AG10803 (cell line): ENCODE results near the gene NINJ1.
A peak's percentile ranks its signal among the peaks of the same experiment; 100 is the strongest.
"Not testable (repeated sequence)": the region's sequence is repeated elsewhere in the genome, so short reads cannot be mapped to it uniquely, and the experiment has no call there.

ENCODE experiments used
- DNase-seq: peaks from one replicate; pipeline ENCODE4 v3.0.0; 2010; ENCODE audit warnings: low read depth
- H3K4me3 ChIP-seq: 2 replicates; pipeline ENCODE4 v1.5.1; 2011; ENCODE audit warnings: mild to moderate bottlenecking, low read length, control low read depth
- CTCF ChIP-seq: conservative IDR thresholded peaks from 2 replicates; pipeline ENCODE4 v1.5.1; 2011; ENCODE audit warnings: mild to moderate bottlenecking, low read length, control low read depth, inconsistent platforms

NINJ1 gene

GRCh38 chr9:93117924-93118862, 15.9 kb downstream of the NINJ1 start:
- no peak for TF ChIP-seq CTCF
- no peak overlapping the region for H3K4me3 ChIP-seq
- DNase-seq = no peak

- DNase-seq = not testable (repeated sequence)
Measured at GRCh38 chr9:93117521-93117920, 16.5 kb downstream of the NINJ1 start.

GRCh38 chr9:93116072-93116961, 17.7 kb downstream of the NINJ1 start:
- H3K4me3 ChIP-seq = no peak overlapping the region
- DNase-seq = peak; percentile 75
- no peak for TF ChIP-seq CTCF

More at GRCh38 chr9:93117521-93117920, 16.5 kb downstream of the NINJ1 start:
- not testable (repeated sequence) for H3K4me3 ChIP-seq

GRCh38 chr9:93115486-93116071, 18.5 kb downstream of the NINJ1 start:
- no peak for DNase-seq
- no peak for TF ChIP-seq CTCF
- no peak overlapping the region for H3K4me3 ChIP-seq

GRCh38 chr9:93114984-93115335, 19.1 kb downstream of the NINJ1 start:
- TF ChIP-seq CTCF = no peak
- no peak overlapping the region for H3K4me3 ChIP-seq
- DNase-seq = no peak

- no peak overlapping the region for H3K4me3 ChIP-seq
- no peak for DNase-seq
- no peak for TF ChIP-seq CTCF
Measured at GRCh38 chr9:93114169-93114983, 19.7 kb downstream of the NINJ1 start.

GRCh38 chr9:93112864-93113389, 21.1 kb downstream of the NINJ1 start:
- DNase-seq = no peak
- TF ChIP-seq CTCF = no peak
- no peak overlapping the region for H3K4me3 ChIP-seq
